ENCODE measurements around the gene CEBPB.
"Not testable (repeated sequence)": the region's sequence is repeated elsewhere in the genome, so short reads cannot be mapped to it uniquely, and the experiment has no call there.

The CEBPB gene

DNA sequence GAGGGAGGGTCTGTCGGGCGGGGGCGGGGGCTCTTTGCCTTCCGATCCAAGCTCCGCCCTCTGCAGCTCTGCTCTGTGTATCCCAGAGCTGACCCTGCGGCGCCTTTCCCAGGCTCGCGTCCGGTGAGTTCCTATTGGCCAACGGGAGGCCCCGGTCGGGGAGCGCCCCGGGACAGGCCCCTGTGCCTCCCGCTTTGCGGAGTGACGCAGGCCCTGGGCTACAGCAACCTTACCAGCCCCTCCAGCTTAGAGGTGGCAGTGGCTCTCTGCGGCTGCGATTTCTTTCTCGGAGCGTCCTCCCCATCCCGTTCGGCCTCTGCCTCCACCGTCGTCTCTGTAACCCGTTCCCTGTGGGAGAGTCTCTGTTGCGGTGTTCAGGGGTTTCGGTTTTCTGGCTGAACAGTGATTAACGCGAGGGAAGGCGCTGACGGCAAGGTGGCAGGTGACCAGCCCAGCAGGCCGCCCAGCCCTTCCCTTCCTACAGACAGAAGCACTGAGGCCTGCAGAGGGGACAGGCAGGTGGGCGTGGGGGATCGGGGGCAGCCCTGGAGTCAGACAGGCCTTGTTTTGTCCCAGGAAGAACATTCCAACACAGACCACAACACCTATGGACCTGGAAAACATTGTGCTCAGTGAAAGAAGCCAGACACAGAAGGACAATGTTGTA is 18.1 kb upstream of the CEBPB start:
- TF ChIP-seq, protein P1, sequence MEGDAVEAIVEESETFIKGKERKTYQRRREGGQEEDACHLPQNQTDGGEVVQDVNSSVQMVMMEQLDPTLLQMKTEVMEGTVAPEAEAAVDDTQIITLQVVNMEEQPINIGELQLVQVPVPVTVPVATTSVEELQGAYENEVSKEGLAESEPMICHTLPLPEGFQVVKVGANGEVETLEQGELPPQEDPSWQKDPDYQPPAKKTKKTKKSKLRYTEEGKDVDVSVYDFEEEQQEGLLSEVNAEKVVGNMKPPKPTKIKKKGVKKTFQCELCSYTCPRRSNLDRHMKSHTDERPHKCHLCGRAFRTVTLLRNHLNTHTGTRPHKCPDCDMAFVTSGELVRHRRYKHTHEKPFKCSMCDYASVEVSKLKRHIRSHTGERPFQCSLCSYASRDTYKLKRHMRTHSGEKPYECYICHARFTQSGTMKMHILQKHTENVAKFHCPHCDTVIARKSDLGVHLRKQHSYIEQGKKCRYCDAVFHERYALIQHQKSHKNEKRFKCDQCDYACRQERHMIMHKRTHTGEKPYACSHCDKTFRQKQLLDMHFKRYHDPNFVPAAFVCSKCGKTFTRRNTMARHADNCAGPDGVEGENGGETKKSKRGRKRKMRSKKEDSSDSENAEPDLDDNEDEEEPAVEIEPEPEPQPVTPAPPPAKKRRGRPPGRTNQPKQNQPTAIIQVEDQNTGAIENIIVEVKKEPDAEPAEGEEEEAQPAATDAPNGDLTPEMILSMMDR (IDR thresholded peaks at IDR 0.05; ENCODE audit: borderline replicate concordance, insufficient read depth, low read depth, low read length): no peak
- H3K4me3 ChIP-seq (ENCODE audit: low read depth, low read length): no peak overlapping the region

DNA sequence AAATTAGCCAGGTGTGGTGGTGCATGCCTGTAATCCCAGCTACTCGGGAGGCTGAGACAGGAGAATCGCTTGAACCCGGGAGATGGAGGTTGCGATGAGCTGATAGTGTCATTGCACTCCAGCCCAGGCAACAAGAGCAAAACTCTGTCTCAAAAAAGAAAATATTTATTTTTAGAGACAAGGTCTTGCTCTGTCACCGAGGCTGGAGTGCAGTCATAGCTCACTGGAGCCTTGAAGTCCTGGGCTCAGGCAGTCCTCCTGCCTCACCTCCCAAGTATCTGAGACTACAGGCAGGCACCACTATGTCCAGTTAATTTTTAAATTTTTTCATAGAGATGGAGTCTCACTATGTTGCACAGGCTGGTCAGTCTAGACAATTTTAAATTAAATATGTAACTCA is 16.2 kb upstream of the CEBPB start:
- TF ChIP-seq, protein P1 (IDR thresholded peaks at IDR 0.05; ENCODE audit: borderline replicate concordance, insufficient read depth, low read depth, low read length): no peak
- H3K4me3 ChIP-seq (ENCODE audit: low read depth, low read length): no peak overlapping the region

DNA sequence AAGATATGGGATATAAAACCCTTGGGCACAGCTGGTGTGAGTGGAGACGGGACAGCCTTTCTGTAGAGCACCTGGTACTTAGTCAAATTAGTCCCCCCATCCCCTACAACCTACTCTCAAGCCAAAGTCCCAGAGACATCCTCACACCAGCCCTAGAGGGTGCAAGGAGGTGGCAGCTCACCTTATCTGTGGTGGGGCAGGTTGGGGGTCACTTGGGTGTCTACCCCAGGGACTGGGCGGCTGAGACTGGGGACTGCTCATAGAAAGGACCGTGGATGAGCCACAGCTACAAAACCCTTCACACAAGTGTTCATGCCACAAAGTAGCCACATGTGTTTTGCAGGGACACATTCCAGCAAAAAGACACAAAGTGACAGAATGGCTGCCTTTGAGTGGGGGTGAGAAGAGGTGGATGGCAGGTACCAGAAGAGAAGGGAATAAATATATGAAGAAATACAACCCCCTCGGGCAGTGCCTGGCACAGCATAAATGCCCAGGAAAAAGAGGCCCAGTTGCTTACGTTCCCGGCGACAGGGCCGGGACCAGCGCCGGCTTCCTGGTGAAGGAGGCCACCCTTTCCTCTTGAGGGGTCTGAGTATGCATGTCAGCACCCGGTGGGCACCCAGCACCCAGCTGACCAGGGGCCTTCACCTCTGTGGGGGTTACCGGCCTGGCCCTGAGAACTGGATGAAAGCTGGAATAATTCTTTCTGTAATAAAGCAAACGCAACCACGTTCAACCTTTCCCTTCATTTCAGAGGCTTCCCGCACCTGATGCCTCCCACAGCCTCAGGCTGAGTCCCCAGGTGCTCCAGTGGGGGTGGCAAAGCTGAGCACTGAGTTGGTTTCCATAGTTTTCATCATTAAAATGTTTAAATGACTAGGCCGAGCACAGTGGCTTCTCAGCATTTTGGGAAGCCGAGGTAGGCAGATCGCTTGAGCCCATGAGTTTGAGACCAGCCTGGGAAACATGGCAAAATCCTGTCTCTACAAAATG is 14.4 kb upstream of the CEBPB start:
- no peak overlapping the region for H3K4me3 ChIP-seq (ENCODE audit: low read depth, low read length)
- TF ChIP-seq, protein P1 (IDR thresholded peaks at IDR 0.05; ENCODE audit: borderline replicate concordance, insufficient read depth, low read depth, low read length): no peak

DNA sequence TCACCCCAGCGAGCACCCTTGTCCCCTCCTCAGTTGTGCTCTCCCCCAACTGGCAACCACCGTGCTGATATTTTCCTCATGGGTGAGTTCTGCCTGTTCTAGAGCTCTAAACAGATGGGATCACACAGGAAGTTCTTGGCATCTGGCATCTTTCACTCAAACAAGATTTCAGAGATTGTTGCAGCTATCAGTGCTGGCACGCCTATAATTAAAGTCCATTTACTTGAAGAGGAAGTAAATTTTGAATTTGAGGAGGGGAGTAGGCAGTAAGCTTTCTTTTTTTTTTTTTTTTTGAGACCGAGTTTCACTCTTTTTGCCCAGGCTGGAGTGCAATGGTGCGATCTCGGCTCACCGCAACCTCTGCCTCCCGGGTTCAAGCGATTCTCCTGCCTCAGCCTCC is 12.0 kb upstream of the CEBPB start:
- not testable (repeated sequence) for H3K4me3 ChIP-seq (ENCODE audit: low read depth, low read length)

DNA sequence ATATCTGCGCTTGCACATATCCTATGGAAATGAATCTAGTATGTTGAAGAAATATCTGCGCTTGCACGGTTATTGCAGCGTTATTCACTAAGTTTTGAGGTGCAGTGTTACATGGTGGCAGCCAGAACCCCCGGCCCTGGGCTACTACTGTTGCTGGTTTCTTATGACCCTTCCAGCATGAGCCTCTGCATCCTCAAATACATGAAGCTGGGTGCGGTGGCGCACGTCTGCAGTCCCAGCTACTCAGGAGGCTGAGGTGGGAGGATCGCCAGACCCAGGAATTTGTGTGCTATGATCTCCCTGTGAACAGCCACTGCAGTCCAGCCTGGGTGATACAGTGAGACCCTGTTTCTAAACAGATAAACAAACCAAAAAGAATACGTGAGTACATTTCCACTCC is 9.3 kb upstream of the CEBPB start:
- H3K4me3 ChIP-seq (ENCODE audit: low read depth, low read length): no peak overlapping the region
- TF ChIP-seq, protein P1 (IDR thresholded peaks at IDR 0.05; ENCODE audit: borderline replicate concordance, insufficient read depth, low read depth, low read length): no peak

DNA sequence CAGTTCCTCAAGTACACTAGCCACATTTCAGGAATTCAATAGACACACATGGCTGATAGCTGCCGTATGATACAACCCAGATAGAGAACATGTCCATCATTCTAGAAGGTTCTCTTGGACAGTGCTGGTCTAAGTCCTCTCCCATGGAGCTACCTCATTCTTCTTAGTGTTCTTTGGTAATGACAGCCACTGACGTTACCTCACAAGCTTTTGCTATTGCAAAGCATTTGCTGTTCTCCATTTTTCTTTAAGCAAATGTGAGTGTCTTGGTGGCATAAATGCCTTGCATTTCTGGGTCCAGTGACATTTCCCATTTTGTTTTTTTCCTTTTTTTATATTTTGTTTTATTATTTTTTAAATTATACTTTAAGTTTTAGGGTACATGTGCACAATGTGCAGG is 8.3 kb upstream of the CEBPB start:
- H3K4me3 ChIP-seq (ENCODE audit: low read depth, low read length): no peak overlapping the region
- TF ChIP-seq, protein P1 (IDR thresholded peaks at IDR 0.05; ENCODE audit: borderline replicate concordance, insufficient read depth, low read depth, low read length): no peak

DNA sequence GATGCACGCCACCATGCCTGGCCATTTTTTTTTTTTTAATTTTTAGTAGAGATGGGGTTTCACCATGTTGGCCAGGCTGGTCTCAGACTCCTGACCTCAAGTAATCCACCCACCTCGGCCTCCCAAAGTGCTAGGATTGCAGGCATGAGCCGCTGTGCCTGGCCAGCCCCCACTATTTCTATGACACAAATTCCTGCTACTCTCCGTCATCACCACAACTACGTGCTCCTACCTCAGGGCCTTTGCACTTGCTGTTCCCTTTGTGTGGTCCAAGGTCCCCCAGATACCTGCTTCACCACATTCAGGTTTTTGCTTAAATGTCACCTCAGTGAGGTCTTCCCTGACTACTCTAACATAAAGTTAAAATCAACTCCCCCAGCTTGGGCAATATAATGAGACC is 5.2 kb upstream of the CEBPB start:
- TF ChIP-seq, protein P1 (IDR thresholded peaks at IDR 0.05; ENCODE audit: borderline replicate concordance, insufficient read depth, low read depth, low read length): no peak
- no peak overlapping the region for H3K4me3 ChIP-seq (ENCODE audit: low read depth, low read length)
